Activated CD4-positive, alpha-beta memory T cell treated with anti-CD3 and anti-CD28 coated beads for 36 hours (primary cell): Measurements from ENCODE around the gene LRRC71. TPM values are rescaled to one million over a fixed set of nuclear protein-coding genes. Genes with fewer than 3 reads are reported as not detected.

ENCODE experiments used
- CTCF ChIA-PET: fragments of 350-600 bp; sonication (Branson Sonifier 250); formaldehyde crosslinking; loops from one replicate; lab custom pipeline; 2021; ENCODE audit warnings: antibody characterized with exemption, inconsistent platforms; lab: Charles Lee
- POLR2A ChIA-PET: fragments of 350-600 bp; sonication (Branson Sonifier 250); formaldehyde crosslinking; loops from one replicate; lab custom pipeline; 2021; ENCODE audit warnings: antibody characterized with exemption; lab: Charles Lee
- DNase-seq: peaks from one replicate; pipeline ENCODE4 v3.0.0-alpha.2; 2020
- H3K27ac Mint-ChIP-seq: one replicate; pipeline ENCODE4 v1.8.0; 2021; ENCODE audit warnings: mixed read lengths
- H3K27me3 Mint-ChIP-seq: one replicate; pipeline ENCODE4 v1.8.0; 2021; ENCODE audit warnings: mixed read lengths
- H3K36me3 Mint-ChIP-seq: one replicate; pipeline ENCODE4 v1.8.0; 2021; ENCODE audit warnings: mixed read lengths
- H3K4me1 Mint-ChIP-seq: one replicate; pipeline ENCODE4 v1.8.0; 2021; ENCODE audit warnings: low read depth, mixed read lengths
- H3K4me3 Mint-ChIP-seq: one replicate; pipeline ENCODE4 v1.8.0; 2021; ENCODE audit warnings: mild to moderate bottlenecking, mixed read lengths
- H3K9me3 Mint-ChIP-seq: one replicate; pipeline ENCODE4 v1.8.0; 2021; ENCODE audit warnings: mixed read lengths
- intact Hi-C: fragments of 100-400 bp; cut with micrococcal nuclease; formaldehyde crosslinking; loops from one replicate; pipeline ENCODE4 v1.15.1; 2023
- total RNA-seq, 2 experiments: library from RNA; stranded (reverse); gene quantifications; one replicate each; pipeline ENCODE4 v1.2.3, GENCODE V29; 2021

LRRC71 gene
- total RNA-seq = not detected

GRCh38 chr1:156920233-156921052 lies at the start of gene LRRC71:
Gene LRRC71 (plus strand): TSS chr1:156920632. CDS start chr1:156920804, 172 bp downstream.
- intact Hi-C loops = loop anchor here (2.0 kb wide), 1 partner anchor 28 kb away; the partner anchor contains the start of gene PEAR1
- Mint-ChIP-seq H3K4me1 (peaks cover 8% of the 10 kb centered on the region), H3K27me3 (peaks cover 66% of the 10 kb centered on the region), H3K27ac (no peak within 1 kb of the TSS), H3K4me3 (no peak within 1 kb of the TSS), H3K36me3 (no peaks in the 10 kb centered on the region), H3K9me3 (no peaks in the 10 kb centered on the region)
- DNase-seq = peak; percentile 79
- CTCF ChIA-PET = interaction anchor here (0.6 to 10.3 kb wide), 4 partner anchors 9 to 231 kb away, joined by 3 to 132 read pairs (median 3); partner anchors contain the start of gene PEAR1
- POLR2A ChIA-PET = no interaction called here

- Mint-ChIP-seq H3K4me3 (no peak overlapping the region), H3K9me3 (no peaks in the 10 kb centered on the region), H3K27ac (no peak overlapping the region), H3K27me3 (peaks cover 10% of the 10 kb centered on the region), H3K4me1 (peaks cover 11% of the 10 kb centered on the region), H3K36me3 (no peaks in the 10 kb centered on the region)
- intact Hi-C loops = no loop called here
- ChIA-PET CTCF (interaction anchor here (0.6 to 2.8 kb wide), 6 partner anchors 14 to 289 kb away, joined by 3 to 12 read pairs (median 4); partner anchors contain the start of gene NTRK1), POLR2A (no interaction called here)
- no peak for DNase-seq
These were observed 46.8 kb upstream of the LRRC71 start for GRCh38 chr1:156873659-156874058.

GRCh38 chr1:156874142-156874541 lies 46.3 kb upstream of the LRRC71 start:
- Mint-ChIP-seq H3K27ac (no peak overlapping the region), H3K27me3 (peaks cover 12% of the 10 kb centered on the region), H3K36me3 (no peaks in the 10 kb centered on the region), H3K9me3 (no peaks in the 10 kb centered on the region), H3K4me1 (peaks cover 11% of the 10 kb centered on the region), H3K4me3 (no peak overlapping the region)
- POLR2A ChIA-PET = no interaction called here
- no peak for DNase-seq
- intact Hi-C loops = no loop called here
- CTCF ChIA-PET = interaction anchor here (1.0 to 2.8 kb wide), 2 partner anchors 14 to 36 kb away, joined by 3 to 12 read pairs; partner anchors contain the start of gene NTRK1

- Mint-ChIP-seq H3K4me1 (peaks cover 11% of the 10 kb centered on the region), H3K9me3 (no peaks in the 10 kb centered on the region), H3K27me3 (peaks cover 14% of the 10 kb centered on the region), H3K36me3 (no peaks in the 10 kb centered on the region), H3K27ac (no peak overlapping the region), H3K4me3 (no peak overlapping the region)
- no peak for DNase-seq
- intact Hi-C loops = no loop called here
- ChIA-PET CTCF (interaction anchor here (1.0 to 2.8 kb wide), 2 partner anchors 15 to 37 kb away, joined by 3 to 12 read pairs; partner anchors contain the start of gene NTRK1), POLR2A (no interaction called here)
These were observed 45.7 kb upstream of the LRRC71 start for GRCh38 chr1:156874572-156875340.

- no peak overlapping the region for H3K4me3 Mint-ChIP-seq
- POLR2A ChIA-PET = no interaction called here
- CTCF ChIA-PET = interaction anchor here (1.7 kb wide), 1 partner anchor 14 kb away, joined by 6 read pairs; no protein-coding TSS in a partner anchor
- no peak for DNase-seq
- H3K9me3 Mint-ChIP-seq = no peaks in the 10 kb centered on the region
- H3K27ac Mint-ChIP-seq = no peak overlapping the region
- intact Hi-C loops = no loop called here
- H3K4me1 Mint-ChIP-seq = peaks cover 8% of the 10 kb centered on the region
- H3K36me3 Mint-ChIP-seq = no peaks in the 10 kb centered on the region
- H3K27me3 Mint-ChIP-seq = peaks cover 16% of the 10 kb centered on the region
These were observed 45.2 kb upstream of the LRRC71 start for GRCh38 chr1:156875341-156875615.

GRCh38 chr1:156876281-156876680 lies 44.2 kb upstream of the LRRC71 start:
- intact Hi-C loops = no loop called here
- Mint-ChIP-seq H3K4me1 (no peaks in the 10 kb centered on the region), H3K27me3 (peaks cover 16% of the 10 kb centered on the region), H3K36me3 (no peaks in the 10 kb centered on the region), H3K27ac (no peak overlapping the region), H3K9me3 (no peaks in the 10 kb centered on the region), H3K4me3 (no peak overlapping the region)
- POLR2A ChIA-PET = no interaction called here
- no peak for DNase-seq
- CTCF ChIA-PET = interaction anchor here (1.0 to 1.7 kb wide), 3 partner anchors 13 to 48 kb away, joined by 3 to 6 read pairs (median 6); no protein-coding TSS in a partner anchor

- Mint-ChIP-seq H3K27ac (no peak overlapping the region), H3K9me3 (no peaks in the 10 kb centered on the region), H3K4me1 (no peaks in the 10 kb centered on the region), H3K4me3 (no peak overlapping the region), H3K36me3 (no peaks in the 10 kb centered on the region), H3K27me3 (peaks cover 20% of the 10 kb centered on the region)
- ChIA-PET POLR2A (no interaction called here), CTCF (no interaction called here)
- intact Hi-C loops = no loop called here
- DNase-seq = no peak
These were observed 42.8 kb upstream of the LRRC71 start for GRCh38 chr1:156877433-156878170.

- DNase-seq = no peak
- Mint-ChIP-seq H3K4me3 (no peak overlapping the region), H3K27ac (no peak overlapping the region), H3K27me3 (peaks cover 25% of the 10 kb centered on the region), H3K9me3 (no peaks in the 10 kb centered on the region), H3K4me1 (no peaks in the 10 kb centered on the region), H3K36me3 (no peaks in the 10 kb centered on the region)
- ChIA-PET POLR2A (no interaction called here), CTCF (interaction anchor here (0.6 to 2.2 kb wide), 5 partner anchors 9 to 190 kb away, joined by 3 to 17 read pairs (median 4); partner anchors contain the start of gene NTRK1)
- intact Hi-C loops = no loop called here
These were observed 40.6 kb upstream of the LRRC71 start for GRCh38 chr1:156879876-156880275.

- Mint-ChIP-seq H3K36me3 (no peaks in the 10 kb centered on the region), H3K27ac (no peak overlapping the region), H3K4me1 (no peaks in the 10 kb centered on the region), H3K4me3 (no peak overlapping the region), H3K9me3 (no peaks in the 10 kb centered on the region), H3K27me3 (peaks cover 27% of the 10 kb centered on the region)
- intact Hi-C loops = no loop called here
- ChIA-PET POLR2A (no interaction called here), CTCF (interaction anchor here (1.1 to 2.2 kb wide), 5 partner anchors 9 to 191 kb away, joined by 3 to 17 read pairs (median 4); partner anchors contain the start of gene NTRK1)
- no peak for DNase-seq
These were observed 40.0 kb upstream of the LRRC71 start for GRCh38 chr1:156880473-156880872.

GRCh38 chr1:156881101-156881500 lies 39.3 kb upstream of the LRRC71 start:
- H3K4me1 Mint-ChIP-seq = no peaks in the 10 kb centered on the region
- H3K36me3 Mint-ChIP-seq = no peaks in the 10 kb centered on the region
- H3K4me3 Mint-ChIP-seq = no peak overlapping the region
- no peak for DNase-seq
- no peaks in the 10 kb centered on the region for H3K9me3 Mint-ChIP-seq
- intact Hi-C loops = no loop called here
- peaks cover 28% of the 10 kb centered on the region for H3K27me3 Mint-ChIP-seq
- ChIA-PET POLR2A (interaction anchor here (0.6 kb wide), 1 partner anchor 52 kb away, joined by 3 read pairs; no protein-coding TSS in a partner anchor), CTCF (interaction anchor here (1.1 to 2.2 kb wide), 4 partner anchors 8 to 191 kb away, joined by 3 to 17 read pairs (median 4); partner anchors contain the start of gene NTRK1)
- no peak overlapping the region for H3K27ac Mint-ChIP-seq

GRCh38 chr1:156881663-156882062 lies 38.8 kb upstream of the LRRC71 start:
- Mint-ChIP-seq H3K27ac (no peak overlapping the region), H3K36me3 (no peaks in the 10 kb centered on the region), H3K27me3 (peaks cover 30% of the 10 kb centered on the region)

More at GRCh38 chr1:156881663-156882062, 38.8 kb upstream of the LRRC71 start:
- H3K4me3 Mint-ChIP-seq = no peak overlapping the region
- intact Hi-C loops = no loop called here
- no peak for DNase-seq
- ChIA-PET POLR2A (interaction anchor here (0.6 kb wide), 1 partner anchor 52 kb away, joined by 3 read pairs; no protein-coding TSS in a partner anchor), CTCF (interaction anchor here (1.3 to 2.2 kb wide), 3 partner anchors 8 to 43 kb away, joined by 4 to 17 read pairs (median 4); partner anchors contain the start of gene NTRK1)
- no peaks in the 10 kb centered on the region for H3K9me3 Mint-ChIP-seq
- no peaks in the 10 kb centered on the region for H3K4me1 Mint-ChIP-seq
